ENCODE measurements around the gene INSM1.

INSM1 gene

GRCh38 chr20:20329564-20329963, 38.3 kb upstream of the INSM1 start:
- DNase-seq (ENCODE audit: extremely low read depth, low read depth): no peak
- H3K4me3 ChIP-seq (replicated peaks; ENCODE audit: low read depth, low read length): no peak overlapping the region
- no peak for TF ChIP-seq CTCF (IDR thresholded peaks at IDR 0.05; ENCODE audit: low read depth, low read length, missing control alignments)

GRCh38 chr20:20331156-20331555, 36.7 kb upstream of the INSM1 start:
- no peak for DNase-seq (ENCODE audit: extremely low read depth, low read depth)
- no peak for TF ChIP-seq CTCF (IDR thresholded peaks at IDR 0.05; ENCODE audit: low read depth, low read length, missing control alignments)
- H3K4me3 ChIP-seq (replicated peaks; ENCODE audit: low read depth, low read length): no peak overlapping the region

GRCh38 chr20:20331817-20332216, 36.1 kb upstream of the INSM1 start:
- DNase-seq (ENCODE audit: extremely low read depth, low read depth): no peak
- TF ChIP-seq CTCF (IDR thresholded peaks at IDR 0.05; ENCODE audit: low read depth, low read length, missing control alignments): no peak
- no peak overlapping the region for H3K4me3 ChIP-seq (replicated peaks; ENCODE audit: low read depth, low read length)

DNA sequence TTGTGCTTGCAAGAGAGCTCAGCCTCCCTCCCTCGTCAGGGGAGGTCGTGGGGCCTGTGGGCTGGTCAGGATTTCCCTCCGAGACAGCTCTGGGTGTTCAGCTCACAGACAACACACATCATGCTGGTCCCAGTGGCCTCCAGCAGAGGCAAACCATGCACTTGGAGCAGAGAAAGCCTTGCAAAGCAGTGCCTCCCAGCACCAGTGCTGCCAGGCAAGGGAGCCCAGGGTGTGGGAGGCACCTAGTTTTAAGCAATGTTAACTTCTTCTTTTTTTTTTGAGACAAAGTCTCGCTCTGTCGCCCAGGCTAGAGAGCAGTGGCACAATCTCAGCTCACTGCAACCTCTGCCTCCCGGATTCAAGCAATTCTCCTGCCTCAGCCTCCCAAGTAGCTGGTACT, 34.0 kb upstream of the INSM1 start:
- no peak overlapping the region for H3K4me3 ChIP-seq (replicated peaks; ENCODE audit: low read depth, low read length)
- DNase-seq (ENCODE audit: extremely low read depth, low read depth): no peak
- TF ChIP-seq CTCF (IDR thresholded peaks at IDR 0.05; ENCODE audit: low read depth, low read length, missing control alignments): no peak

- no peak overlapping the region for H3K4me3 ChIP-seq (replicated peaks; ENCODE audit: low read depth, low read length)
- no peak for TF ChIP-seq CTCF (IDR thresholded peaks at IDR 0.05; ENCODE audit: low read depth, low read length, missing control alignments)
- DNase-seq (ENCODE audit: extremely low read depth, low read depth): no peak
These were observed 33.4 kb upstream of the INSM1 start for GRCh38 chr20:20334489-20334888.

- TF ChIP-seq CTCF (IDR thresholded peaks at IDR 0.05; ENCODE audit: low read depth, low read length, missing control alignments): no peak
- no peak for DNase-seq (ENCODE audit: extremely low read depth, low read depth)
- no peak overlapping the region for H3K4me3 ChIP-seq (replicated peaks; ENCODE audit: low read depth, low read length)
These were observed 29.7 kb upstream of the INSM1 start for GRCh38 chr20:20338133-20338730.

- no peak for TF ChIP-seq CTCF (IDR thresholded peaks at IDR 0.05; ENCODE audit: low read depth, low read length, missing control alignments)
- H3K4me3 ChIP-seq (replicated peaks; ENCODE audit: low read depth, low read length): no peak overlapping the region
These were observed 27.5 kb upstream of the INSM1 start for GRCh38 chr20:20340443-20340842.

More at GRCh38 chr20:20340443-20340842, 27.5 kb upstream of the INSM1 start:
- DNase-seq (ENCODE audit: extremely low read depth, low read depth): no peak
